Stimulated activated memory B cell treated with anti-CD40 and anti-IgM and Interleukin-4, amounts not matched to agents 10 μg/mL and 1 μg/mL and 100 μg/mL, for 72 hours (primary cell): ENCODE data around the gene ANKRD40CL.

Experiments used
- ATAC-seq: fragments of 150-1000 bp; cut with Tn5 transposase; 2 replicates; pipeline ENCODE4 v1.10.0; 2021
- H3K27ac Mint-ChIP-seq: one replicate; pipeline ENCODE4 v1.8.0; 2022; ENCODE audit warnings: mild to moderate bottlenecking, mixed read lengths
- H3K27me3 Mint-ChIP-seq: one replicate; pipeline ENCODE4 v1.8.0; 2022; ENCODE audit warnings: mixed read lengths
- H3K36me3 Mint-ChIP-seq: one replicate; pipeline ENCODE4 v1.8.0; 2022; ENCODE audit warnings: mixed read lengths
- H3K4me1 Mint-ChIP-seq: one replicate; pipeline ENCODE4 v1.8.0; 2022; ENCODE audit warnings: mixed read lengths
- H3K4me3 Mint-ChIP-seq: one replicate; pipeline ENCODE4 v1.8.0; 2022; ENCODE audit warnings: mild to moderate bottlenecking, moderate library complexity, mixed read lengths
- H3K9me3 Mint-ChIP-seq: one replicate; pipeline ENCODE4 v1.8.0; 2022; ENCODE audit warnings: mixed read lengths

The ANKRD40CL gene

DNA sequence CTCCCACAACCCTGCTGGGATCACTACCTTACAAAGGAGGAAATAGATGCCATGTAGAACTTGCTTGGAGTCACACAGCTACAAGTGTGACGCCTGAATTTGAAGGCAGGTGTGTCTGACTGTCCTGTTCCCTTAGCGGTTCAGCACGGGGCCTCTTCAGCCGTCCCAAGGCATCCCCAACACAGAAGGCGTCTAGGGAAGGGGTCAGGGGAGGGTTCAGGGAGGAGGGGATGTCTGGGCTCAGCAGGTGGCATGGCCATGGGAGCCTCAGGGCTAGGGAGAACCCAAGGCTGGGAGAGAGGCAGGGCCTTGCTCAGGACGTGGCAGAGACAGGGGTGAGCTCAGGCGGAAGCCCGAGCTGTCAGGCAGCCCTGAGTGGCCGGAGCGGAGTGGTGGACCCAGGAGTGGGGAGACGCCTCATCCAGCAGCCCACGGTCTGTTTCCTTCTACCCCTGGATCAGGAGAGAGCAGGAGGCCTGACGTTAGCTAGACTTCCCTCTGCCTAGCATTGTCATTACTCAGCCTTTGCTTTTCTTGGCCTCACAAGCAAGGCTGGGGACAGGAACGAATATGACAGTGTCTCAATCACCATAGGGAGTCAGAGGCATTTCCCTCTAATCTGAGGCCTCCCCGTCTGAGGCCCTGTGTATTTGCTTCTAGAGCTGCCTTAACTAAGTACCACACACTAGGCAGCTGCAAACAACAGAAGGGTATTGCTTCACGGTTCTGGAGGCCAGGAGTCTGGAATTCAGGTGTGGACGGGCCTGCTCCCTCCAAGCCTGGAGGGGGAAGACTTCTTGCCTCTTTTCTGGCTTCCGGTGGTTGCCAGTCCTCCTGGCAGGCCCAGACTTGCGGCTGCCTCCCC is 31.3 kb upstream of the ANKRD40CL start:
- H3K27me3 Mint-ChIP-seq = no peaks in the 10 kb centered on the region
- no peaks in the 10 kb centered on the region for H3K9me3 Mint-ChIP-seq
- H3K4me1 Mint-ChIP-seq = no peaks in the 10 kb centered on the region
- no peaks in the 10 kb centered on the region for H3K36me3 Mint-ChIP-seq
- ATAC-seq = peak; percentile 22
- no peak overlapping the region for H3K4me3 Mint-ChIP-seq
- no peak overlapping the region for H3K27ac Mint-ChIP-seq

DNA sequence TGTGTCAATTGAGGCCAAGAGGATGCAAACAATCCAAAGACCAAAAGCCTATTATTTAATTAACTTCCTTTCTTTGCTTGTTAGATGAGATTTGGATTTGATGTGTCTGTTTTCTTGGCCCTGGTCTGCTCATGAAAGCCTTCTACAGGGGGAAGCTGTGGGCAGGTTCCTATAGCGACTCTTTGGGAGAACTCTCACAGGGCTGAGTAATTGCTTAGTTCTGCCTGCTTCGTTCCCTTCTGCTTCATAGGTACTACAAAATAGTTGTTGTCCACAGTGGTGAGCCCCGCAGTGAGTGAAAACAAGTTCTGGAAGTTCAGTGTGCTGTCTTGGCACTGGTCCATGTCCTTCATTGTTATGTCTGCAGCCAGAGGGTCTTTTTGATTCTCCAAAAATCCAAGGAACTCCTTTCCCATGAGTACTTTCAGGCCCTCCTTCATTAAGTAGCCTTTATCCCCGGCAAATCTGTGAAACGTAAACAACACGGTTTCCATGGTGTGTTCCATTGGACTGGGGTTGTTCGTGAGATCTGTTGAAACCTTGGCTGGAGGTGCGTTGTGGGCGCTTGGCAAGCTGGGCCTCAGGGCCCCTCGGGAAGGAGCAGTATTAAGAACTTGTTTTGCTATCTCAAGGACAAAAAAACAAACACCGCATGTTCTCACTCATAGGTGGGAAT is 30.0 kb upstream of the ANKRD40CL start:
- Mint-ChIP-seq H3K36me3 (no peaks in the 10 kb centered on the region), H3K9me3 (no peaks in the 10 kb centered on the region), H3K4me1 (no peaks in the 10 kb centered on the region), H3K27ac (no peak overlapping the region), H3K4me3 (no peak overlapping the region), H3K27me3 (no peaks in the 10 kb centered on the region)
- no peak for ATAC-seq

DNA sequence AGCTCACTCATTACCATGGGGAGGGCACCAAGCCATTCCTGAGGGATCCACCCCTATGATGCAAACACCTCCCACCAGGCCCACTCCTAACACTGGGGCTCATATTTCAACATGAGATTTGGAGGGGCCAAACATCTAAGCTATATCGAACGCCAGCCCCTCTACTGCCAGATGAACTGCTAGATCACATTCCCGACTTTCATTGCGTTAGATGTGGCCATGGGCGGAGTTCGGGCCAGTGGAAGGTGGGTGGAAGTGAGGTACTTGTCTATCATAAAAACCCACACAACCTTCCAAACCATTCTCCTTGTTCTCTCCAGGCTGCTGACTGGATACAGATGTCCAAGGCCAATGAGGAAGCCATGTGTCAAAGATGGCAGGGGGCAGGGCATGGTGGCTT is 27.0 kb upstream of the ANKRD40CL start:
- Mint-ChIP-seq H3K4me1 (no peaks in the 10 kb centered on the region), H3K9me3 (no peaks in the 10 kb centered on the region), H3K27me3 (no peaks in the 10 kb centered on the region), H3K4me3 (no peak overlapping the region), H3K27ac (no peak overlapping the region), H3K36me3 (no peaks in the 10 kb centered on the region)
- no peak for ATAC-seq

DNA sequence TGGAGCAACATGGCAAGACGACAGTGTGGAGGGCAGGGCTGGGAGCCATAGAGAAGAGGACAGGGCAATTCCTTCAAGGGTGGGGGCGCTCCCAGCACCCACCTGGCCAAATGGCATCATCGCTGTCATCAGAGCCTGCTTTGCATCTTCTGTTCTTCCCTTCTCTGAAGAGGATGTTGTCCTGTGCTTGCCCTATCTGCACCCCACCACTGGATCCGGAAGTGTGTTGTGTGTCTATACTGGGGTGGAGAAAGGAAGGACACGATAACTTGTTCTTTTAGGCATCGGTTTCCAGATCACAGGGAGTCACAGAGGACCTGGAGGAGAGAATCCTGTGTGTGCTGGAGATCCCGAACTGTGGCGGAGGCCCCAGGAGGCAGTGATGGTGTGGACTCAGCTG is 25.7 kb upstream of the ANKRD40CL start:
- H3K36me3 Mint-ChIP-seq = no peaks in the 10 kb centered on the region
- no peak for ATAC-seq
- no peak overlapping the region for H3K4me3 Mint-ChIP-seq
- H3K4me1 Mint-ChIP-seq = peaks cover 3% of the 10 kb centered on the region
- H3K27me3 Mint-ChIP-seq = peaks cover 11% of the 10 kb centered on the region
- no peaks in the 10 kb centered on the region for H3K9me3 Mint-ChIP-seq
- no peak overlapping the region for H3K27ac Mint-ChIP-seq

DNA sequence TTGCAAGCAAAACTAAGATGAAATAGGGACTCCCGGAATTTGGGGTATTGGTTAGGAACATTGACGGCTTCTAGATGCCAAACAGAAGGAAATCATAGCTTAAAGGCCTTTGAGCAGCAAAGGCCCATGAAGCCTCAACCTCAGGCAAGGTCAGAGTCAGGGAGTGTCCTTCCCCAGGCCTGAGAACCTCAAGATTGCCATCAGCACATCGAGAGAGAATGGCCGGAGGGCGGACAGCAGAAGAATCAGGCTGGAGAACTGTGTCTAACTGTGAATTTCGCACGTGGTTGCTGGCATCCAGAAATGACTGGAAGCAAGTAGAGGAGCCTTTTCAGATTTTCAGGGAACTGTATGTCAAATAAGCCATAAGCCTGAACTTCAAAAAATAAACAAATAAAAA is 24.8 kb upstream of the ANKRD40CL start:
- Mint-ChIP-seq H3K4me1 (peaks cover 6% of the 10 kb centered on the region), H3K4me3 (no peak overlapping the region), H3K27ac (no peak overlapping the region), H3K36me3 (no peaks in the 10 kb centered on the region), H3K27me3 (peaks cover 16% of the 10 kb centered on the region), H3K9me3 (no peaks in the 10 kb centered on the region)
- ATAC-seq = no peak

DNA sequence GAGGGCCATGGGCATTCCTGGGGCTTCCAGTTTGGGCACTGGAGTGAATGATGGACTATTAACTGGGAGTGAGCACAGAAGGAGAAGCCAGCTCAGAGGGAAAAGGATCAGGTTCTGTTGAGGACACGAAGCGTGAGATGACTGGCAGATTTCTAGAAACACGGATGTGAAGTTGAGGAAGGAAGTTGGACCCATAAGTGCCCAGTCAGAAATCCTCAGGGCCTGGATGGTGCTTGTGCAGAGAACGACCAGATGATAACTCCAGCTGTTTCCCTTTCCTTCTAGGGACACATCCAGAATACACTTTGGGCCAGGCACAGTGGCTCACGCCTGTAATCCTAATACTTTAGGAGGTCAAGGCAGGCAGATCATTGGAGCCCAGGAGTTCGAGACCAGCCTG is 23.3 kb upstream of the ANKRD40CL start:
- no peak overlapping the region for H3K4me3 Mint-ChIP-seq
- H3K36me3 Mint-ChIP-seq = no peaks in the 10 kb centered on the region

DNA sequence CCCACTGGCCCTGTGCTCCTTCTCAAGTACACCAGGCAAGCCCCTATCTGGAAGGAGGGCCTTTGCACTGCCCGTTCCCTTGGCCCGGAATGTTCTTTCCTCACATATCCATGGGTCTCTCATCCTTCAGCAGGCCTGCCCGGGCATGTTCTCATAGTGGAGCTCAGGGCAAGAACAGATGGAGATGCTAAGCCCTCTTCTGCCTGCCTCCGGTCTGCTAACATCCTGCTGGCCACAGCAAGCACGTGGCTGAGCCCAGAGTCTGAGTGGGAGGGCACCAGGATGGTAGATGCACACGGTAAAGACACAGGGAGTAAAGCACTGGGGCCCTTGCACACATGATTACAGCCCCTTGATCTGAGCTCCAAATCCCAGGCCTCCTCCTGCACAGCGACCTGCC is 19.8 kb upstream of the ANKRD40CL start:
- Mint-ChIP-seq H3K27me3 (peaks cover 27% of the 10 kb centered on the region), H3K4me1 (peaks cover 14% of the 10 kb centered on the region), H3K27ac (no peak overlapping the region), H3K36me3 (no peaks in the 10 kb centered on the region), H3K4me3 (no peak overlapping the region), H3K9me3 (no peaks in the 10 kb centered on the region)
- no peak for ATAC-seq

More for the DNA sequence above, 23.3 kb upstream of the ANKRD40CL start:
- ATAC-seq = no peak
- Mint-ChIP-seq H3K27ac (no peak overlapping the region), H3K27me3 (peaks cover 16% of the 10 kb centered on the region), H3K9me3 (no peaks in the 10 kb centered on the region), H3K4me1 (peaks cover 6% of the 10 kb centered on the region)

DNA sequence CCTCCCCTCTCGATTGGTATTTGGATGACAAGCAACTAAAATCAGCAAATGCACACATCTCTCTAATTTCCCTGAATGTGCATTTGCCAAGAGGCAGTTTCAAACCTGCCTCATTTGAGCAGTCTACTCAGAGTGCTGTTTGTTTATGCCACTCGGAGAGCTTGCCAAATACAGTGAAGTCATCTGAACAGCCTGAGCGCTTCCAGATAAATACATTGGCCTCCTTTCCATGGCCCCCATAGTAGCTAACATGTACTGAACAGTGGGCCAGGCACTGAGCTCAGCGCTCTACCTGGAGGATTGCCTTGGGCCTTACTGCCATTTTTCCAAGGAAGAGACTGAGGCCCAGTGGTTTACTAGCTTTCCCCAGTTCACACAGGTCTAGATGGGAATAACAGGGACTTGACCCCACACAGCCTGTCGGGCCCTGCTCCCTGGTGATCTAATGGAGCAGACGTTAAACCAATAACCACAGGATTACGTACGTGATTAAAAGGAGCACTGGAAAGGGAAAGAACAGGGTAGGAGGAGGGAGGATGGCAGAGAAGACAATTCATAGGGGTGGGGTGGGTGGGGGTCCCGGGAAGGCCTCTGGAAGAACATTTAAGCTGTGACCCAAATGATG is 18.7 kb upstream of the ANKRD40CL start:
- ATAC-seq = no peak
- no peak overlapping the region for H3K27ac Mint-ChIP-seq
- H3K4me1 Mint-ChIP-seq = peaks cover 14% of the 10 kb centered on the region
- no peak overlapping the region for H3K4me3 Mint-ChIP-seq
- H3K9me3 Mint-ChIP-seq = no peaks in the 10 kb centered on the region
- H3K36me3 Mint-ChIP-seq = no peaks in the 10 kb centered on the region
- H3K27me3 Mint-ChIP-seq = peaks cover 27% of the 10 kb centered on the region

DNA sequence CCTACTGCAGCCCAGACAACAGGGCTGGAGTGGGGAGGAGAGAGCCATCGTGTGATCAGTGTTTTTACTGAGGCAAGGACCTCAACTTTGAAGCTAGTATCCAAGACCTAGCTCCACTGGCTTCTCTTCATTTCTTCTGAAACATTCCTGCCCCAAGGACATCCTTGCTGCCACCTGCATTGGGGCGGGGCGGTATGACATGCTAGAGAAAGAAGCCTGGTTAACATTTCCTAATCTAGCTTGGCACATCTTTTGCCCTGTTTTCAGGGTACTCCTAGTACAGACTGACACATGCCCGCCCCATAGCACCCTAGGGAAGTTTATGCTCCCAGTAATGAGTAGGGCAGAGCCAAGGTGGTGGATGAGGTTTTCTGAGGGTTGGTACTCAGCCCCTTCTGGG is 17.8 kb upstream of the ANKRD40CL start:
- Mint-ChIP-seq H3K4me1 (peaks cover 14% of the 10 kb centered on the region), H3K4me3 (no peak overlapping the region), H3K9me3 (no peaks in the 10 kb centered on the region), H3K27ac (no peak overlapping the region), H3K27me3 (peaks cover 27% of the 10 kb centered on the region), H3K36me3 (no peaks in the 10 kb centered on the region)
- no peak for ATAC-seq

DNA sequence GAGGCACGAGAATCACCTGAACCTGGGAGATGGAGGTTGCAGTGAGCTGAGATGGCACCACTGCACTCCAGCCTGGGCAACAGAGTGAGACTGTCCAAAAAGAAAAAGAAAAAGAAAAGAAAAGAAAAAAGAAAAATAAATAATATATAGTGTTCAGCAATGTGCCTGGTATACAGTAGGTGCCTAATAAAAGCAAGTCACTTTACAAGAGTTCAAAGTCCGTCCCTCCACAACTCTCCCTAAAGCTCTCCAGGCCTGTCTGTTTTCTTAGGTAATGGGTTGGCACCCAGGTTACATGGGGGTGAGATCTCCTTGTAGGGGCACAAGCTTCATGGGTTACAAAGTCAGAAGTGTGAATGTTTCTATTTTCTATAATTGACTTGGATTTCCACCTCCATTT is 16.6 kb upstream of the ANKRD40CL start:
- no peaks in the 10 kb centered on the region for H3K36me3 Mint-ChIP-seq
- ATAC-seq = no peak
- peaks cover 25% of the 10 kb centered on the region for H3K27me3 Mint-ChIP-seq
- no peak overlapping the region for H3K4me3 Mint-ChIP-seq
- H3K9me3 Mint-ChIP-seq = no peaks in the 10 kb centered on the region
- peaks cover 14% of the 10 kb centered on the region for H3K4me1 Mint-ChIP-seq
- no peak overlapping the region for H3K27ac Mint-ChIP-seq

DNA sequence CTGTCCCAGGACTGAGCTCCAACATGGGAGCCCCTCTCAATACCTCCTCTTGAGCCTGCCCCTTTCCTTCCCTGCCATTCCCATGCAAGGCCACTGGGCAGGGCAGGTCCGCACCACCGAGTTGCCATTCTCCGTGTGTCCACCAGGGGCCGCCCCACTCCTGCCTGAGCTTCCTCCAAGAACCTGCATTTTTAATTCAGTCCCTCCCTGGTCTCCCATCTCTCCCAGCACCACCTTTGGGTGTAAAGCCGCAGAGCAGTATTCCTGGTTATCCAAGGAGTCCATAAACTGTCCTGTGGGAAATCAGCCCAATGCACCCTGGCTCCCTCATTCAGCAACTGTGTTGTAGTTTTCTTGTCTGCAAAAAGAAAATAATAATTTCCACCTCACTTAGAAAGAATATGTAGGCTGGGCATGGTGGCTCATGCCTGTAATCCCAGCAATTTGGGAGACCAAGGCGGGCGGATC is 15.9 kb upstream of the ANKRD40CL start:
- peak; percentile 79 for ATAC-seq
- Mint-ChIP-seq H3K36me3 (no peaks in the 10 kb centered on the region), H3K9me3 (no peaks in the 10 kb centered on the region), H3K4me1 (peaks cover 13% of the 10 kb centered on the region), H3K27me3 (peaks cover 18% of the 10 kb centered on the region), H3K4me3 (no peak overlapping the region), H3K27ac (no peak overlapping the region)

DNA sequence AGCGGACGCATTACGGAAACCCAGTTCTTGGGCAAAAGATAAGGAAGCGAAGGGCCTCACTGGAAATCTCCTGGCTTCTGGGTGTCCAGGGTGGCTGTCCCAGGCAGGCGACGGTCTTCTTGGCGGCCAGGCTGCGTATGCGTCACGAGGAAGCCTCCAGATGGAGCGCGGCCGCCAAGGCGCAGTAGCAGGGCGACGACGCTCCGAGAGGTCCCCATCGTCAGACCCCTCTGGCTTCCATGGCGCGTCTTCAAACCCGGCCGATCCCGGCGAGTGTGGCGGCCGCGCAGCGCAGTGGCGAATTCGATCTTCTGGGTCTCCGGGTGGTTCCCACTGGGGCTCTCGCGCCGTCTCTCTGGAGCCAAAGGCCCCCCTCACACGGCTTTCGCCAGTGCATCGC is 13.8 kb upstream of the ANKRD40CL start:
- ATAC-seq = no peak
- Mint-ChIP-seq H3K4me3 (peak overlapping the region; percentile 39), H3K27ac (no peak overlapping the region), H3K4me1 (peaks cover 7% of the 10 kb centered on the region), H3K9me3 (no peaks in the 10 kb centered on the region), H3K36me3 (no peaks in the 10 kb centered on the region), H3K27me3 (peaks cover 11% of the 10 kb centered on the region)

DNA sequence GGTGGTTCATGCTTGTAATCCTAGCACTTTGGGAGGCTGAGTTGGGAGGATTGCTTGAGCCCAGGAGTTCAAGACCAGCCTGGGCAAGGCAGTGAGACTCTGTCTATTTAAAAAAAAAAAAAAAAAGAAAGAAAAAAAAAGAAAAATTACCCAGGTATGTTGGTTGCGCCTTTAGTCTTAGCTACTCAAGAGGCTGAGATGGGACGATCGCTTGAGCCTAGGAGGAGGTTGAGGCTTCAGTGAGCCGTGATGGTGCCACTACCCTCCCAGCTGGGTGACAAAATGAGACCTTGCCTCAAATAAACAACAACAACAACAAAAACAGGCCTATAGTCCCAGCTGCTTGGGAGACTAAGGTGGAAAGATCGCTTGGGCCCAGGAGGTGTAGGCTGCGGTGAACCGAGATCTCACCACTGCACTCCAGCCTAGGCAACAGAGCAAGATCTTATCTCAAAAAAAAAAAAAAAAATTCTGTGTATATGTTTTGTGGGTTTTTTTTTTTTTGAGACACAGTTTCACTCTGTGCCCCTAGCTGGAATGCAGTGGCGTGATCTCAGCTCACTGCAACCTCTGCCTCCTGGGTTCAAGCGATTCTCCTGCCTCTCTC is 12.5 kb upstream of the ANKRD40CL start:
- peaks cover 7% of the 10 kb centered on the region for H3K4me1 Mint-ChIP-seq
- ATAC-seq = no peak
- peaks cover 11% of the 10 kb centered on the region for H3K27me3 Mint-ChIP-seq
- H3K27ac Mint-ChIP-seq = no peak overlapping the region
- H3K9me3 Mint-ChIP-seq = no peaks in the 10 kb centered on the region
- no peak overlapping the region for H3K4me3 Mint-ChIP-seq
- no peaks in the 10 kb centered on the region for H3K36me3 Mint-ChIP-seq

DNA sequence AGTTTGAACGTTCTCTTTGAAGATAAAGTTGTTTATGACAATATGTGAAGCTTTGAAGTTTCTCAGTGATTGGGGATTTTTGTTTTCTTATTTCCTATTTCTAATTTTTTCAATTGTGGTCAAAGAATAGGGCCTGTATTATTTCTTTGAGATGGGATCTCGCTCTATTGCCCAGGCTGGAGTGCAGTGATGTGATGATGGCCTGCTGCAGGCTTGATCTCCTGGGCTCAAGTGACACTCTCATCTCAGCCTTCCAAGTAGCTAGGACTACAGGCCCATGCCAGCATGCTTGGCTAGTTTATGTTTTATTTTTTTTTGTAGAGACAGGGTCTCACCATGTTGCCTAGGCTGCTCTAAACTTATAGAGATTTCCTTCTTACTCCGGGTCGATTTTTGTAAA is 11.7 kb upstream of the ANKRD40CL start:
- Mint-ChIP-seq H3K27ac (no peak overlapping the region), H3K27me3 (peaks cover 11% of the 10 kb centered on the region), H3K4me3 (no peak overlapping the region), H3K36me3 (no peaks in the 10 kb centered on the region), H3K9me3 (no peaks in the 10 kb centered on the region), H3K4me1 (peaks cover 7% of the 10 kb centered on the region)
- ATAC-seq = no peak

DNA sequence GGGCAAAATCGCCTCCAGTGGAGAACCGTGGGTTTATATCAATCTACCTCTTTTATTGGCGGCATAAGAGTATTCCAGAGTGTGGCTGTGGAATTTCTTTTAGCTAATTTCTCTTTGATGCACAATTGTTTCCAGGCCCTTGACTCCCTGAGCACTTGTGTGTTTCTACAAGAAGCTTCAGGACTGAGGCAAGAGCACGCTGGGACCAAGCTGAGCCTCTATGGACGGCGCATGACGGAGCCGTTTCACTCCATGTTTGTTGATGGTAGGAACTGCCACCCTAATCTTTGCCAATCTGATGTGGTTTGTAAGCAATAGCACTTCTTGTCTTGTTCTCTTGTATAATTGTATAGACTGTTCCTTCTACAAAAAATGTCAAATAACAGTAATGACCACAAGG is 11.2 kb upstream of the ANKRD40CL start:
- no peak for ATAC-seq
- Mint-ChIP-seq H3K27me3 (peaks cover 9% of the 10 kb centered on the region), H3K4me3 (no peak overlapping the region), H3K36me3 (no peaks in the 10 kb centered on the region), H3K27ac (no peak overlapping the region), H3K4me1 (peaks cover 7% of the 10 kb centered on the region), H3K9me3 (no peaks in the 10 kb centered on the region)
